GM21381 (cell line): Measurements from ENCODE around the gene PHLDA1.

Source experiments
- ATAC-seq: cut with Tn5 transposase; IDR thresholded peaks from one replicate; pipeline ENCODE4 v1.9.1; 2021; ENCODE audit warnings: mild to moderate bottlenecking, moderate library complexity; ENCODE audit not compliant: unreplicated experiment

PHLDA1 gene

GRCh38 chr12:76031414-76032042 is at the start of gene PHLDA1:
Gene PHLDA1, minus strand, starts transcription at chr12:76031776.
- ATAC-seq, result peak; percentile 79

DNA sequence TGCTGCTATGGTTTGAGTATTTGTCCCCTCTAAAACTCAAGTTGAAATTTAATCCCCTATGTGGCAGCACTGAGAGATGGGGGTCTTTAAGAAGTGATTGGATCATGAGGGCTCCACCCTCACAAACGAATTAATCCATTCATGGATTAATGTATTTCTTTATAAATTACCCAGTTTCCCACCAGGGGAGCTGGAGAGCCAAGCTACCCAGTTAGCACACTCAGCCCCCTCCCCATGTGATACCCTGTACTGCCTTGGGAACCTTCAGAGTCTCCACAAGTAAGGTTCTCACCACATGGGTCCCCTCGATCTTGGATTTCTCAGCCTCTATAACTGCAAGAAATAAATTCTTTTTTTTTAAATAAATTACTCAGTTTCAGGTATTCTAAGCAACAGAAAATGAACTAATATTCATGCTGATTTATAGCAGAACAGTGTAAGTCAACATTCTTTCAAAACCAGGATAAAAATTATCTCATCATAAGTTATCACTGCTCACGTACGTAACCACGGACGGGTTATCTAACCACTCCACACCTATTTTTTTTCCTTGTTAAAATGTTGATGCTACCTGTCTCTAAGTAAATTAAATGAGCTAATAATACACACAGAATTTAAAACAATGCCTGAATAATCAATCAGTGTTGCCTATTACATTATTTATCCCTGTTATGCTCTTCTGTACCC is 49.3 kb upstream of the PHLDA1 start:
- ATAC-seq, result no peak

DNA sequence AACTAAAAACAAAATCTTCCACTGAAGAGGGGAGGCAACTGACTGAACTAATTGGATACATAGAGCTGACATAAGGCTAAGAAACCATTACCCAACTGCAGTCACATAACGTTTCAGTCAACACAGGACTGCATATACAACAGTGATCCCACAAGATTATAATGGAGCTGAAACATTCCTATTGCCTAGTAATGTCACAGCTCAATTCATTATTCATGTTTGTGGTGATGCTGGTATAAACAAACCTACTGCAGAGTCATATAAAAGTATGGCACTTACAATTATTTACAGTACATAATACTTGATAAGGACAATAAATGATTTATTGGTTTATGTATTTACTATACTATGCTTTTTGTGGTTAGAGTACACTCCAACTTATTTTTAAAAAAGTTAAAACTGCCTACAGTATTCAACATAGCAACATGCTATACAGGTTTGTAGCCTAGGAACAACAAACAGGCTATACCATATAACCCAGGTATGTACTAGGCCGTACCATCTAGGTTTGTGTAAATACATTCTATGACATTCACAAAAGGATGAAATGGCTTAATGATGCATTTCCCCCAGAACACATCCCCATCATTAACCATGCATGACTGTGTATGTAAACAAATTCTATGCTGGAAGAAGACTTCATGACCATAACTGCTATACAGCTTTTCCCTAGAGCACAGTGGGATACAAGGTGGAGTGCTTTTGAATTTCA is 48.6 kb upstream of the PHLDA1 start:
- ATAC-seq, result no peak

DNA sequence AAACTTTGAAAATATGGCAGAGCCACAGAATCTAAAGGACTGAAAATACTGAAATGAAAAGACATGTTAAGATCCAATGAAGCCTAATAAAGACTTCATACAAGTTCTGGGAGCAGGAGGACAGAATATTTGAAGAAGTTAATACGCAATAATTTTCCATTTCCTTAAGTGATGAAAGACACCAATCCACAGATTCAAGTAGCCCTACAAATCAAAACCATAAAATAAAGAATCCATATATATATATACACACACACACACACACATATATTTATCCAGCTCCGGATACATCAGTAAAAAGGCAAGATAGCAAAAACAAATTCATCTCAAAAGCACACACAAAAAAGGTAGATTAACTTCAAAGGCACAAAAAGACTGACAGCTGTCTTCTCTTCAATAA is 47.2 kb upstream of the PHLDA1 start:
- no peak for ATAC-seq

- ATAC-seq, result no peak
Measured at GRCh38 chr12:76075448-76075847, 43.9 kb upstream of the PHLDA1 start.

GRCh38 chr12:76074701-76075336 is 43.2 kb upstream of the PHLDA1 start:
- ATAC-seq, result no peak

- ATAC-seq, result no peak
Measured at GRCh38 chr12:76073561-76073960, 42.0 kb upstream of the PHLDA1 start.

- ATAC-seq, result no peak
Measured at GRCh38 chr12:76072568-76072967, 41.0 kb upstream of the PHLDA1 start.

- no peak for ATAC-seq
Measured at GRCh38 chr12:76069339-76069738, 37.8 kb upstream of the PHLDA1 start.

GRCh38 chr12:76065917-76066316 is 34.3 kb upstream of the PHLDA1 start:
- ATAC-seq, result no peak

DNA sequence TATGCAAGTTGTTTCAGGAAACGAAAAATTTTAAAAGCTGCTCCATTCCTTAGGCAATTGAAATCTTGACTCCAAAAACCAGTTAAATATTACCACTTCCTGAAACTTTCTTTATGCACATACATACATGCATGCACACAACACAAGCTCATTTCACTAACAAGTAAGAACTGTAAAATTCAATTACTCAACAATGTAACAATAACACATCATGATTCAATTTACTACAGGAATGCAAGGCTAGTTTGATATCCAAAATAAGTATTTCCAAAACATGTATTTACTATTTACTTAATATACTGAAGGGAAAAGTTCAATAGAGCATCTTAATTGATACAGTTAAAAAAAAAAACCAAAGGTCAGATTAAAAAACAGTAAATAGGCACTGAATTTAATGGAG is 33.3 kb upstream of the PHLDA1 start:
- ATAC-seq, result no peak

DNA sequence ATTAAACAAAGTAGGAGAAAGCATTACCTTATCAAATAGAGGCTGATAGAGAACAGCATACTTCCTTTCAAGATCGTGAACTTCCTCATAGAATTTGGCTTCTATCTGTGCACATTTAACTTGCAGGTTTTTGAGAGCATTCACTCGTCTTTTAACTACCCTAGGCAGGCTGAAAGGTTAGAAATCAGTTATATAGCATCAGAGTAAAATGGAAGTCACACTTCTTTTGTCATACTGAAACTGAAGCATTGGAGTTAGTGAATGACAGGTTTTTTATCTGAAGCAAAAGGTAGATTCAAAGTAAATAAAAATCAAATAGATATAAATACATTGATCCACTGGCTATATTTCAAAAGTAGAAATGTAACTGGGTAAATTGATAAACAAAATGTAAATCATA is 28.5 kb upstream of the PHLDA1 start:
- no peak for ATAC-seq

- no peak for ATAC-seq
Measured at GRCh38 chr12:76057326-76057725, 25.8 kb upstream of the PHLDA1 start.

DNA sequence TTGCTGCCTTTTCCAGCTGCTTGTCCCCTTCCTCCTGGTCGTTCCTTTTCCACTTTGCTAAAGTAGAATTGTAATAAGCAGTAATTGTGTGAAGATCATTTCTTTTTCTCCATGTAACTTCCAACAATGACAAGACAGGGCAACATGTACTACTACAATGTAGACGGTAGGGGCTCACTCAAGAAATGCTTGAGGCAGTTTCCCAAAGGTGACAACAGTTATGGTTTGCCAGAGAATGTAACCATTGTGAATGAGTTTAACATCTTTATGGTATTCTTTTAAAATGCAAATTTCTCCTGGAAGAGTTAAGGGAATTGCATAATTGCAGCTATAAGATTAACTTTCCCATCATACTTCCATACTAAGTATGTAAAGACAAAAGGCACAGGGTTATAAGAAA is 23.8 kb upstream of the PHLDA1 start:
- ATAC-seq, result no peak

DNA sequence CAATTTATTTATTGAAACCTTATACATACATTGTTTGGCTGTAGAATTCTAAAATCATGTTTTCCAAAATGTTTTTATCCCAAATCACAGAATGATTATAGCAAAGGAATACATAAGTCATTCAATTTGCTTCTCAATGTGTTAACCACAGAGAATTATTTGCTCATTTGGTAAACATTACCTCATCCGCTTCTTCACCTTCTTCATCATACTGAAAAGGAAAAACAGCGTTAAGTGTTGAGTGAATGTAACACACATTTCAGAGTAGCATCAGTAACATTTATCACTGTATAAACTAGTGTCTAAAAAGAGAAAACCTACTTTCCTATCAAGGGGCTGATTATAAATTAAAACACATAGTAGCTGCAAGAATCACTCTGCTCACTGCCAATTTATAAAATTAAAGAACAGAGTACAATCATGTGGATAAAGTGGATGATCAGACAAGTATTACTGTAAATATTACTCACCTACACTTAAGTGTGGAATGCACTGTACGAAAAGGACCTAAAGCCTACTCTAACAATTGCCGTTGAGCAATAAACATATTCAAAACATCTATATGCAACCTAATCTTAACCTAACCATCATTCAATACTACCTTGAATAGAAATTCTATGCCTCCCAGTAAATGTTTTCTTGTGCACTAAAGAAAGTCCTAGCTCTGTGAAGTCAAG is 18.1 kb upstream of the PHLDA1 start:
- ATAC-seq, result no peak

- no peak for ATAC-seq
Measured at GRCh38 chr12:76047742-76048141, 16.2 kb upstream of the PHLDA1 start.

GRCh38 chr12:76047060-76047459 is 15.5 kb upstream of the PHLDA1 start:
- ATAC-seq, result no peak

- ATAC-seq, result no peak
Measured at GRCh38 chr12:76043377-76043776, 11.8 kb upstream of the PHLDA1 start.

DNA sequence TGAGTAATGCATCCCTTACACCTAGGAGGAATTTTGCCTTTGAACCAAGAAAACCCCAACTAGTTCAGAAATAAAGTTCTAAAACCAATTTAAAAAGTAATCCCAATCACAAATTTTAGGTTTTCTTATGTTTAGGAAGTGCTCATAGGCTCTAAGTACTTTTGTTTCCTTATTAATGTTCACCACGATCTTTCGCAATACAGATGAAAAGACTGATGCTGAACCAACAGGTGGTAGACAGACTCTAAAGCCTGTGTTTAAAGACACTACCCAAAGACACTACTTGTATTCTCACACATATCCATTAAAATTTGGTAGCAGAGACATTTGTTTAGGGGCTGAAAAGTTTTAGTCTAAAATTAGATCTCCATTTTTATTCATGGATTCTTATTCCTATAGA is 10.6 kb upstream of the PHLDA1 start:
- no peak for ATAC-seq

- no peak for ATAC-seq
Measured at GRCh38 chr12:76041406-76041805, 9.8 kb upstream of the PHLDA1 start.

- ATAC-seq, result no peak
Measured at GRCh38 chr12:76040461-76040860, 8.9 kb upstream of the PHLDA1 start.
